IPS-NIHi11 (cell line): Measurements from ENCODE around the gene LRP1B.

Source experiments
- DNase-seq: peaks from one replicate; pipeline ENCODE4 v3.0.0; 2012; ENCODE audit warnings: mixed read lengths, low spot score

Gene LRP1B

DNA sequence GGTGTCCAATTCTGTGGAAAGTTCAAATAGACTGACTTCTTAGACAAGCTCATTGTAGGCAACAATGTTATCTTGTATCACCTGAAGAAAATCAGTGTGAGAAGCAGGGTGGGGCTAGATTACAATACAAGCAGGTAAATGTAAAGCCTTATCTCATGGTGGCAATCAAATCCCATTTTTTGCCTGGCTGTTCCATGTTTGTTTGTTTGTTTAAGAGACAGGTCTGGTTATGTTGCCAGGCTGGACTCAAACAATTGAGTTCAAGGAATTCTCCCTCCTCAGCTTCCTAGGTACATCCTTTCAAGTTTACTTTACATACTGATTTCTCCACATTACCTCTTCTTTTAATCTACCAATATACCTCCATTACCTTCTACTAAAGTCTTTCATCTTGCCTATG is 464.6 kb downstream of the LRP1B start:
- DNase-seq: no peak

- DNase-seq: no peak
Measured at GRCh38 chr2:141660232-141660631, 470.6 kb downstream of the LRP1B start.

- DNase-seq: no peak
Measured at GRCh38 chr2:141654311-141654710, 476.5 kb downstream of the LRP1B start.

- no peak for DNase-seq
Measured at GRCh38 chr2:141653184-141653583, 477.6 kb downstream of the LRP1B start.

DNA sequence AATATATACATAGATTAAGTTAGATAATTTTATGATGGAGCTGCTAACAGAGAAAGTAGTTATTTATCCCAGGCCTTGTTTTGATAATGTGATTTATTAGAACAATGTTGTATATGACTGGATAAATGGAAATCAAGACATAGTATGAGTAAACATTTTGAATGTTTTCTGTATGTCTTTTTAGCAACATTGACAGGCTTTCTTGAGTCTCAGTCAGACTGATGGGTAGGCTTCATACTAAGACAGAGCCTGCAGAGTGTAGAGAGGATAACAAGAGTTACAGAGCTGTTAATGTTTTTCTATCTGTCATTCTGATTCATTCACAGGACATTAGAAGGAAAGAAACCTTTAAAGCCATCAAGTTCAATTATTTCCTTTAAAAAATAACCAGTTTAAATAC is 478.5 kb downstream of the LRP1B start:
- no peak for DNase-seq

- DNase-seq: no peak
Measured at GRCh38 chr2:141647353-141647752, 483.5 kb downstream of the LRP1B start.

DNA sequence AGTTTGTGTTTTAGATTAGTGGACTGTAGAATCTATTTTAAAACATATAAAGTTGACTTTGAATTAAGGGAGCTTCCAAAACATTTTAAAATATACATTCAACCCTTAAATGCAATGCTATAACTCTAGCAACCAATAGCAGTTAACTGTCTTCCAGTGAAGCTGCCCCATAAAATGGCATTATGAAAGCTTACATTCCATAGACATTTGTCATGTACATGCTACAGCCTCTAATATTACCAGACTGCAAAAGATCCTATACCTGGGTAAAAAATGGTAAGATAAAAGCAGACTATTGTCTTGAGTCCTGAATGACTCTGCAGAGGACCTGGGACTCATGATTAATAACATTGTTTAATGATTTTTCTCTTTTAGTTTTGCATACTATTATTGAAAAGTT is 489.4 kb downstream of the LRP1B start:
- DNase-seq: no peak

DNA sequence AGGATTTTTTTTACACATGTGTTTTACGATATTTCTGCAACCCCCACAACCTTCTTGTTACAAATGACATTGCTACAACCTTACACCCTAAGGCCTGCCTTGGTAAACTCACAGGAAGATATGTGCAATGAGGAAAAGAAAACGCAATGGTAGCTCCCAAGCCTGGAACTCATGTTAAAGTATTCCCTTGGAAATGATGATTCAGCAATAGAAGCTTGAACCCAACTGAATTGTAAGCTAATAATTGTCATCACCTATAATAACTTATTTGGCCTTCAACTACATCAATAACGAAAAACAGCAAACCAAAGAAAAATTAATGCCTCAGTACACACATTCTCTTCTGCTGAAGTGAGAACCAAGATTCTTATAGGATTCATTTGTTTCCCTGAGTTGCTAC is 491.0 kb downstream of the LRP1B start:
- DNase-seq: no peak

- no peak for DNase-seq
Measured at GRCh38 chr2:141633132-141633531, 497.7 kb downstream of the LRP1B start.

DNA sequence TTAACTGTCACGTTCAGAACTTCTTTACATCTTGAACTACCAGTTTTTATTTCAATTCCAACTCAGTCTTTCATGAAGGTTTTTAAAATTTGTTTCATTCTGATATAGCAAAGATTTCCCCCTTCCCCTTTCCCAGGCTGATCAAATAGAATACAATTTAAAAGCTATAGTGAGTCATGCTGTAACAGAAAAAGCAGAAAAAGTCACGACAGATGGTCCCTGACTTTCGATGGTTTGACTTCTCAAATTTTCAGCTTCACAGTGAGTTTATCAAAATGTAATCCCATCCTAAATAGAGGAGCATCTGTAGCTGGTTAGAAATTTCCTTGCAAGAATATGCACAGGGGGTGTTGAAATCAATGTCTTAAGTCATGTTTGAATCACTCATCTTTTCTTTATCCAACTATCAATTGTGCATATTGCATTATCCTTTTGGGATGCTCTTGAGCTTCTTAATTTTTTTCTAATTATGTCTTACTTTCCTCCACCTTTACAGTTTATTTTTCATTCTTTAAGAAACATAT is 500.3 kb downstream of the LRP1B start:
- DNase-seq: no peak

DNA sequence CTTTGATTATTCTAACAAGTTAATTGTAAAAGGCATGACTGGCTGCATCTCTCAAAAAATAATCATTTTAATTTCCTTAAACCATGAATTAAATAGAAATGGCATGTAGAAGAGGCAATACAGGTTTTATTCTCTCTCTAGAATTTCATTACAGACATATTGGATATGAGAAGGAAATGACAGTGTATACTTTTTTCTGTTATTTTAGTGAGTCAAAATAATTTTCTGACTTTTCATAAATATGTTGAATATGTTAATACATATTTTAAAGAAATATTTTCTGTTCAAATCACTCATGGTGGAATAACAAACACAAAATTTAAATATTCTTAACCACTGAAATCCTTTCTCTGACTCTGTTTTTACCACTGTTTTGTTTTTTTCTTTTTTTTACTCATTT is 510.4 kb downstream of the LRP1B start:
- no peak for DNase-seq

DNA sequence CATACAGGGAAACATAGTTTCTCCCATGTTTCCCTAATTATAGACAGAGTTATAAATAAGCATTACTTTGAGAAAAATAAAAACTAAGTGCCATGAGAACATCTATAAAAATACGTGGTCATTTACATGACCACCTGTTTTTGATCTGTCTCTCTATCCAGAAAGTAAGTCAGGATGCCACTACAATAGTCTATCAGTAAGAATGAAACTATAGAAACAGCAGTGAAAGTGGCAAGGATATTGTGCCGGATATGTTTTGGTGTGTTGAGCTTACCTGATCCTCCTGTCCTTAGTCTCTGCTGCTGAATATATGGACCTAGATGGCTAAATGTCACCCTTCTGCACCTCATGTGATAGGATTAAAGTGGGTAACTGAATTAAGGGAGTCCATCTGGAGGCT is 512.4 kb downstream of the LRP1B start:
- no peak for DNase-seq

- no peak for DNase-seq
Measured at GRCh38 chr2:141611981-141612380, 518.8 kb downstream of the LRP1B start.

- DNase-seq: peak; percentile 13
Measured at GRCh38 chr2:141611176-141611571, 519.6 kb downstream of the LRP1B start.

DNA sequence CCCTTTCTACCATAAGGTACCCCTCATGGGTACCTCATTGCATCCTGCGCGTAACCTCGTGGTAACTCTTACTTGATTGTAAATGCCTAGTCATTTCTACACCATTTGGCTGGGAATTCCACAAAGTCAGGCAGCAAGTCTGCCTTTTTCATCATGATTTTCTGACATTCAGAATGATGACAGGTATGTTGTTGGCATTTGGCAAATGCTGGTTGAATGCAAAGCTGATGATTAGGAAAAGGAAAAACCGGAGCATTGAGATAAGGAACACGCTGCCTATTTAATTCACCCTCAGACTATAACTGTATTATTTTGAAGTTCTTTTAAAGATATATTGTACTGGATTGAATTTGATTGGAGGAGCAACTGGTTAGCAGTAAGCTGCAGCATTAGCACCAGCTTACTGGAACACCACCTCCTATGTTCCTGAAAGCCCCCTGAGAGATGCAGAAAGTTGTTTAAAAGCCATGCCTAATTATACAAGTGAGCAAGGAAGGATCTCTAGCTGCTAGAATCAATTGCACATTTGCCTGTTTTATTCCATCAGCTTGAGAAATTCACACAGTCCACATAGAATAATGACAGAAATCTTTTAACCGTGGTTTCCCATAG is 520.1 kb downstream of the LRP1B start:
- no peak for DNase-seq

DNA sequence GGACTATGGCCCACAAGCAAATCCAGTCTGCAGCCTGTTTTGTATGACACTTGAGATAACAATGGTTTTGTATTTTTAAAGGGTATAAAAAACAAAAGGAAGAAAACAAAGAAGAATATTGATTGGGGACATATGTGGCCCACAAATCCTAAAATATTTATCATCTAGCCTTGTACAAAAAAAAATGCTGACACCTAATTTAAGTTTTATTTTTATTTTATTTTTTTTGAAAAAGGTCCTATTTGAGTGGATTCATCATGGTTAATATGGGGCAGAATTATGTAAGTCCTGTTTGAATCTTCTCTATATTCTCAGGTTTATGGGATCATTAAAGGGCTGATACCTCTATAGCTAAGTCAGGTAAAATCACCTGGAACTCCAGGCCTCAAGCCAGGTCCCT is 525.7 kb downstream of the LRP1B start:
- no peak for DNase-seq

DNA sequence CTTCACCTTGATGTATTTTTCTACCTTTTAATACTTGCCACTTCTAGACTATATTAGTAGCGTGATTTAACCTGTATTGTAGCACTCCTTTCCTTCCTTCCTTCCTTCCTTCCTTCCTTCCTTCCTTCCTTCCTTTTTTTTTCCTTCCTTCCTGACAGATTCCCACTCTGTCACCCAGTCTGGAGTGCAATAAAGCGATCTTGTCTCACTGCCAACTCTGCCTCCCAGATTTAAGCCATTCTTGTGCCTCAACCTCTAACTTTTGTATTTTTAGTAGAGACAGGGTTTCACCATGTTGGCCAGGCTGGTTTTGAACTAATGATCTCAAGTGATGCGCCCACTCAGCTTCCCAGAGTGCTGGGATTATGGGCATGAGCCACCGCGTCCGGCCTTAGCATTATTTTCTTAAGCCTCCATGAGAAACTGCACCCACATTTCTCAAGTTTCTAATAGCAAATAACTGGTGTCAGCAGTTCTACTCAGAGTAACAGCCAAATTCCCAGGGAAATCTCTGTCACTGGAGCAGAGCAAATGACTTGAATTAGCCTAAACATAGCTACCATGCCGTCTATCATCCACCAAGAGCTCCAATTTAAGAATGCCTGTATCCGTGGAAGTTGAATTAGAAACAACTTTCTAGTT is 529.2 kb downstream of the LRP1B start:
- no peak for DNase-seq

DNA sequence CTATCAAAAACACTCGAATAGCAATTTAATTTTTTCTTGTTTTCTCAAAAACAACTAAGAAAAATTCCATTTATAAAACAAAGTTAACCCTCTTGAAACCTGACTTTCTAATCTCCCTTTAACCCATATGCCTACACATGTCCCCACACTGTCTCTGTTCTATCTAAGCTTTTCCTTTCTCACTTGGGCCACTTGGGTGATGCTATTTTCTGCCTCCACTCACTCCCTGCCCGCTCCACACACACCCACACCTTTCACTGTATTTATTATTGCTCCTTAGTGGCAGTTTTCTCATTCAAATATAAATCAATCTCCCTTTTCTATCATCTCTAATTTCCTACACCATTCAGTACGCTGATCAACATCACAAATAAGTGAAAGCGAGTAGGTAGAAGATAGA is 531.1 kb downstream of the LRP1B start:
- DNase-seq: no peak

DNA sequence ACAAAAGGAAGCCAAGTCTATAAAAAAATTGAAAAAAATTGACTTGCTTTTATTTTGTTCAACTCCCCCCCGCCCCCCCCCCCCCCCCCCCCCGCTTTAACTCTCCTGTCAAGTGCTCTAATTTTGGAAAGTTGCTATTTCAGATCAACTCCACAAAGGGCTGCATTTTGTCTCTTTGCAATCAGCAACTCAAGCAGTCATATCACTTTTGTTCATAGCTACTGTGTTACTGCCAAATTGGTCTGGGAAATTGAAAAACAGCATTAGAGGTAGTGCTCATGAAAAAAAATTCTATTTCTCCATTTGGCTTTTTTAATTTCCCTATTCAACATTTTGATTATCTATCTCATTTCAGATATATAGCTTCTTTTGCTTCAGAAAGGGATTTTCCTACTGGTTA is 531.8 kb downstream of the LRP1B start:
- DNase-seq: no peak

GRCh38 chr2:141595316-141595920 is 535.4 kb downstream of the LRP1B start:
- DNase-seq: no peak

- no peak for DNase-seq
Measured at GRCh38 chr2:141591787-141592186, 539.0 kb downstream of the LRP1B start.

DNA sequence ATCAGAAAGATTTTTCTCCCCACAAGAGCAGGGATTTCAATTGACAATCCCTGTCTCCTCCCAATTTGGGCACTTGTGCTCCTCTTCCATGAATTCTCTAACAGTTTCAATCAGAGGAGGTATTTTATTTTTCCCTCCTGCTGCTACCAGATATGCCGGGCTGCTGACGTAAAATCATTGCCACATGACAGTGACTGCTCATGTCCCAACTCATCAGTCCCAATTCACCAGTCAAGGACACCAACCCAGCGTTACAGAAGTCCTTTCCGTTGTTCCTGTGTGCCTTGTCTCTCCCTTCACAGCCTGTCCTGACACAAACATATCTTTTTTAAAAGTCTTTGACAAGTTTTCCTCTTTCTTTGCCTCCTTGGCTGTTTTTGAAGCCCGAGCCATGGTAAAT is 540.2 kb downstream of the LRP1B start:
- DNase-seq: no peak

- DNase-seq: no peak
Measured at GRCh38 chr2:141589314-141589713, 541.5 kb downstream of the LRP1B start.

- DNase-seq: no peak
Measured at GRCh38 chr2:141586985-141587384, 543.8 kb downstream of the LRP1B start.
